Gastroesophageal sphincter (tissue), 4 donors: ENCODE data around the gene TNNI3. TPM values are rescaled to one million over a fixed set of nuclear protein-coding genes. Genes with fewer than 3 reads are reported as not detected.

Experiments used
- ATAC-seq: fragments of 150-250 bp; one replicate; pipeline ENCODE4 v1.9.1; 2016; ENCODE audit warnings: mild to moderate bottlenecking, moderate library complexity
- H3K27ac ChIP-seq, 4 donors: fragments of 200-600 bp; sonication (generic) in 3 of 4; 1 replicate in 3 of 4; 2 replicates in 1 of 4; pipeline ENCODE4 v1.5.1; 2016 to 2019
- H3K27me3 ChIP-seq: fragments of 200-600 bp; sonication (generic); one replicate; pipeline ENCODE4 v1.5.1; 2019
- H3K36me3 ChIP-seq, 2 donors: fragments of 200-600 bp; sonication (generic); one replicate each; pipeline ENCODE4 v1.5.1; 2019; ENCODE audit warnings: control low read depth in 1 of 2
- H3K4me1 ChIP-seq, 3 donors: fragments of 200-600 bp; sonication (generic); 1 replicate in 2 of 3; 2 replicates in 1 of 3; pipeline ENCODE4 v1.5.1; 2016 to 2019; ENCODE audit warnings: control low read depth in 2 of 3
- H3K4me3 ChIP-seq, 2 donors: fragments of 200-600 bp; sonication (generic); one replicate each; pipeline ENCODE4 v1.5.1; 2019; ENCODE audit warnings: mild to moderate bottlenecking in 1 of 2, moderate library complexity in 1 of 2
- H3K9me3 ChIP-seq, 3 donors: fragments of 200-600 bp; sonication (generic); one replicate each; pipeline ENCODE4 v1.5.1; 2017 to 2019; ENCODE audit warnings: control low read depth in 2 of 3
- CTCF ChIP-seq, 4 experiments: fragments of 200-600 bp in 2 of 4; fragments of 450-650 bp in 2 of 4; sonication (generic) in 1 of 4; IDR thresholded peaks; one replicate each; pipeline ENCODE4 v1.5.1; 2017 to 2019; ENCODE audit warnings: antibody characterized with exemption in 4 of 4, mild to moderate bottlenecking in 2 of 4, moderate library complexity in 2 of 4
- EP300 ChIP-seq: sonication (generic); formaldehyde crosslinking; IDR thresholded peaks from one replicate; pipeline ENCODE4 v1.6.1; 2017; ENCODE audit warnings: antibody characterized with exemption, mild to moderate bottlenecking
- POLR2A ChIP-seq, 2 donors: fragments of 450-650 bp; IDR thresholded peaks; one replicate each; pipeline ENCODE4 v1.6.1; 2017; ENCODE audit warnings: antibody characterized with exemption in 2 of 2, mild to moderate bottlenecking in 2 of 2, moderate library complexity in 1 of 2
- POLR2AphosphoS5 ChIP-seq: sonication (generic); formaldehyde crosslinking; IDR thresholded peaks from one replicate; pipeline ENCODE4 v1.6.1; 2017; ENCODE audit warnings: antibody characterized with exemption
- WGBS, 2 donors: methylation state at CpG; one replicate each; pipeline ENCODE4 v1.1.5; 2018; ENCODE audit warnings: low coverage in 1 of 2; 5-methylcytosine and 5-hydroxymethylcytosine counted together
- total RNA-seq, 4 donors: library from RNA; depleted of rRNA; stranded (reverse); fragments of >200 nt; gene quantifications; one replicate each; pipeline ENCODE4 v1.1.0, GENCODE V29; 2016

The TNNI3 gene
- total RNA-seq, 4 donors from 2014 or later, result not detected

- no peak overlapping the region for H3K4me3 ChIP-seq
- TF ChIP-seq CTCF (IDR thresholded peaks at IDR 0.05) (no peak), EP300 (no peak), POLR2AphosphoS5 (no peak), POLR2A (IDR thresholded peaks at IDR 0.05) (no peak)
- WGBS, 2 donors, result no CpG with 5 or more reads among the region's 12 CpGs
- no peaks in the 10 kb centered on the region for H3K36me3 ChIP-seq
- no peaks in the 10 kb centered on the region for H3K9me3 ChIP-seq
- no peak for ATAC-seq
- peaks cover 62% of the 10 kb centered on the region for H3K27me3 ChIP-seq
- no peaks in the 10 kb centered on the region for H3K4me1 ChIP-seq
- H3K27ac ChIP-seq, result no peak overlapping the region
Observed at GRCh38 chr19:55186080-55186479, 28.5 kb upstream of the TNNI3 start.

GRCh38 chr19:55181740-55182139, 24.2 kb upstream of the TNNI3 start:
- WGBS, 2 donors, result no CpG with 5 or more reads among the region's 20 CpGs
- Histone ChIP-seq H3K27ac (no peak overlapping the region), H3K9me3 (no peaks in the 10 kb centered on the region), H3K4me3 (no peak overlapping the region), H3K27me3 (peaks cover 100% of the 10 kb centered on the region), H3K4me1 (peaks cover 0 to 18% (median 3%) of the 10 kb centered on the region in 3 donors), H3K36me3 (no peaks in the 10 kb centered on the region)
- no peak for ATAC-seq
- TF ChIP-seq EP300 (no peak), POLR2A (IDR thresholded peaks at IDR 0.05) (no peak), CTCF (IDR thresholded peaks at IDR 0.05) (no peak), POLR2AphosphoS5 (no peak)

- H3K27ac ChIP-seq, result no peak within 1 kb of the TSS
- H3K36me3 ChIP-seq, result no peaks in the 10 kb centered on the region
- no peak for TF ChIP-seq POLR2A (IDR thresholded peaks at IDR 0.05)
- no peak for TF ChIP-seq POLR2AphosphoS5
- TF ChIP-seq EP300, result no peak
- 0 to 1% methylated on average over 14 to 16 of the region's 68 CpGs for WGBS, 2 donors
- H3K4me3 ChIP-seq, result peak within 1 kb of the TSS in 1 of 2 donors; percentile 36
- peaks cover 0 to 18% (median 3%) of the 10 kb centered on the region in 3 donors for H3K4me1 ChIP-seq
- H3K9me3 ChIP-seq, result no peaks in the 10 kb centered on the region
- peak; percentile 60 for ATAC-seq
- H3K27me3 ChIP-seq, result peaks cover 100% of the 10 kb centered on the region
Observed at GRCh38 chr19:55179606-55180484, 22.3 kb upstream of the TNNI3 start, which contains the start of gene SYT5. SYT5 (minus strand) TSS chr19:55180289; CDS start chr19:55179041, 1,248 bp downstream.

- WGBS, 2 donors, result 4% methylated on average over 15 of the region's 61 CpGs; no CpG with 5 or more reads in 1 of the 2 donors
- Histone ChIP-seq H3K4me3 (peak overlapping the region in 1 of 2 donors; percentile 36), H3K9me3 (no peaks in the 10 kb centered on the region), H3K27me3 (peaks cover 100% of the 10 kb centered on the region), H3K36me3 (no peaks in the 10 kb centered on the region), H3K4me1 (peaks cover 0 to 24% (median 4%) of the 10 kb centered on the region in 3 donors), H3K27ac (no peak overlapping the region)
- TF ChIP-seq CTCF (IDR thresholded peaks at IDR 0.05) (no peak), EP300 (no peak), POLR2A (IDR thresholded peaks at IDR 0.05) (no peak), POLR2AphosphoS5 (no peak)
- ATAC-seq, result peak; percentile 40
Observed at GRCh38 chr19:55178781-55179599, 21.5 kb upstream of the TNNI3 start.

- no peaks in the 10 kb centered on the region for H3K9me3 ChIP-seq
- no peaks in the 10 kb centered on the region for H3K36me3 ChIP-seq
- ATAC-seq, result no peak
- no peak overlapping the region for H3K27ac ChIP-seq
- TF ChIP-seq POLR2A (IDR thresholded peaks at IDR 0.05) (no peak), EP300 (no peak), CTCF (IDR thresholded peaks at IDR 0.05) (no peak), POLR2AphosphoS5 (no peak)
- no peak overlapping the region for H3K4me3 ChIP-seq
- WGBS, 2 donors, result 0 to 17% methylated on average over 1 of the region's 2 CpGs
- H3K4me1 ChIP-seq, result peaks cover 0 to 37% (median 11%) of the 10 kb centered on the region in 3 donors
- peaks cover 100% of the 10 kb centered on the region for H3K27me3 ChIP-seq
Observed at GRCh38 chr19:55176076-55176475, 18.5 kb upstream of the TNNI3 start.
